Gastroesophageal sphincter (tissue), 4 donors: ENCODE measurements around the gene CINP. TPM values are rescaled to one million over a fixed set of nuclear protein-coding genes. Genes with fewer than 3 reads are reported as not detected.

ENCODE experiments used
- ATAC-seq: fragments of 150-250 bp; one replicate; pipeline ENCODE4 v1.9.1; 2016; ENCODE audit warnings: mild to moderate bottlenecking, moderate library complexity
- H3K27ac ChIP-seq, 4 donors: fragments of 200-600 bp; sonication (generic) in 3 of 4; 1 replicate in 3 of 4; 2 replicates in 1 of 4; pipeline ENCODE4 v1.5.1; 2016 to 2019
- H3K27me3 ChIP-seq: fragments of 200-600 bp; sonication (generic); one replicate; pipeline ENCODE4 v1.5.1; 2019
- H3K36me3 ChIP-seq, 2 donors: fragments of 200-600 bp; sonication (generic); one replicate each; pipeline ENCODE4 v1.5.1; 2019; ENCODE audit warnings: control low read depth in 1 of 2
- H3K4me1 ChIP-seq, 3 donors: fragments of 200-600 bp; sonication (generic); 1 replicate in 2 of 3; 2 replicates in 1 of 3; pipeline ENCODE4 v1.5.1; 2016 to 2019; ENCODE audit warnings: control low read depth in 2 of 3
- H3K4me3 ChIP-seq, 2 donors: fragments of 200-600 bp; sonication (generic); one replicate each; pipeline ENCODE4 v1.5.1; 2019; ENCODE audit warnings: mild to moderate bottlenecking in 1 of 2, moderate library complexity in 1 of 2
- H3K9me3 ChIP-seq, 3 donors: fragments of 200-600 bp; sonication (generic); one replicate each; pipeline ENCODE4 v1.5.1; 2017 to 2019; ENCODE audit warnings: control low read depth in 2 of 3
- EP300 ChIP-seq: sonication (generic); formaldehyde crosslinking; IDR thresholded peaks from one replicate; pipeline ENCODE4 v1.6.1; 2017; ENCODE audit warnings: antibody characterized with exemption, mild to moderate bottlenecking
- POLR2A ChIP-seq, 2 donors: fragments of 450-650 bp; IDR thresholded peaks; one replicate each; pipeline ENCODE4 v1.6.1; 2017; ENCODE audit warnings: antibody characterized with exemption in 2 of 2, mild to moderate bottlenecking in 2 of 2, moderate library complexity in 1 of 2
- POLR2AphosphoS5 ChIP-seq: sonication (generic); formaldehyde crosslinking; IDR thresholded peaks from one replicate; pipeline ENCODE4 v1.6.1; 2017; ENCODE audit warnings: antibody characterized with exemption
- WGBS, 2 donors: methylation state at CpG; one replicate each; pipeline ENCODE4 v1.1.5; 2018; ENCODE audit warnings: low coverage in 1 of 2; 5-methylcytosine and 5-hydroxymethylcytosine counted together
- total RNA-seq, 4 donors: library from RNA; depleted of rRNA; stranded (reverse); fragments of >200 nt; gene quantifications; one replicate each; pipeline ENCODE4 v1.1.0, GENCODE V29; 2016
- TF ChIP-seq, protein P1 (sequence below), 4 experiments: fragments of 200-600 bp in 2 of 4; fragments of 450-650 bp in 2 of 4; sonication (generic) in 1 of 4; IDR thresholded peaks; one replicate each; pipeline ENCODE4 v1.5.1; 2017 to 2019; ENCODE audit warnings: antibody characterized with exemption in 4 of 4, mild to moderate bottlenecking in 2 of 4, moderate library complexity in 2 of 4

The CINP gene
- total RNA-seq, 4 donors from 2014 or later: 26.3 to 52.1 (median 29.3) TPM

DNA sequence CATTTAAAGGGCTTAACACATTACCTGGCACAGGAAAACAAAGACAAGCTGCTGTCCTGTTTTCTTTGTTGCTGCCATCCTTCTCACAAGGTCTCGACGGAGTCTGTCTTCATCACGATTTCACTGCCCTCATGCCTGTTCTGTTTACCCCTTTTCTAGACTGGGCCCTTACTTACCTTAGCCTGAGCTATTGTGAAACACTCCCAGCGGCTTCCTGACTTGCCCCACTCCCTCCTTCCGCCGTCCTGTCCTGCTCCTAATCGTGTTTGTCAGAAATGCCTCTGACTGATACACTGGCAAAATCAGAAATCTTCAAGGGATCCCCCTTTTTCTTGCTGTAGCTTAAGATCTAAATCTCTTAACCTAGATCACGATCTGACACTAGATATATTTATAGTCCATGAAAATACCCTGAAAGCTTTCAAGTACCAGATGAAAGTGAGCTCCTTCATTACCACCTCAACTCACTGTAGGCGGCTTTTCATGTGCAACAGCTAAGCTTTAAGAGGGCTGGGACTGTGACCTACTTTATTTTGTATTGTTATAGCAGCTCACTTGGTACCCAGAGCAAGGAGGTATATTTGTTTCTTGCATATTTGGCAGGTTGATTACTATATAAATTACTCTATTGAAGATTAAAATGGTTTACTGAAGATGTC is 32.2 kb upstream of the CINP start:
- 76 to 81% methylated on average over 6 to 9 of the region's 9 CpGs for WGBS, 2 donors
- Histone ChIP-seq H3K36me3 (peaks cover 0 to 22% of the 10 kb centered on the region in 2 donors), H3K27me3 (no peaks in the 10 kb centered on the region), H3K4me3 (no peak overlapping the region), H3K4me1 (peaks cover 0 to 26% (median 3%) of the 10 kb centered on the region in 3 donors), H3K27ac (no peak overlapping the region), H3K9me3 (no peaks in the 10 kb centered on the region)
- TF ChIP-seq POLR2A (IDR thresholded peaks at IDR 0.05) (no peak), EP300 (no peak), POLR2AphosphoS5 (no peak)
- TF ChIP-seq, protein P1, sequence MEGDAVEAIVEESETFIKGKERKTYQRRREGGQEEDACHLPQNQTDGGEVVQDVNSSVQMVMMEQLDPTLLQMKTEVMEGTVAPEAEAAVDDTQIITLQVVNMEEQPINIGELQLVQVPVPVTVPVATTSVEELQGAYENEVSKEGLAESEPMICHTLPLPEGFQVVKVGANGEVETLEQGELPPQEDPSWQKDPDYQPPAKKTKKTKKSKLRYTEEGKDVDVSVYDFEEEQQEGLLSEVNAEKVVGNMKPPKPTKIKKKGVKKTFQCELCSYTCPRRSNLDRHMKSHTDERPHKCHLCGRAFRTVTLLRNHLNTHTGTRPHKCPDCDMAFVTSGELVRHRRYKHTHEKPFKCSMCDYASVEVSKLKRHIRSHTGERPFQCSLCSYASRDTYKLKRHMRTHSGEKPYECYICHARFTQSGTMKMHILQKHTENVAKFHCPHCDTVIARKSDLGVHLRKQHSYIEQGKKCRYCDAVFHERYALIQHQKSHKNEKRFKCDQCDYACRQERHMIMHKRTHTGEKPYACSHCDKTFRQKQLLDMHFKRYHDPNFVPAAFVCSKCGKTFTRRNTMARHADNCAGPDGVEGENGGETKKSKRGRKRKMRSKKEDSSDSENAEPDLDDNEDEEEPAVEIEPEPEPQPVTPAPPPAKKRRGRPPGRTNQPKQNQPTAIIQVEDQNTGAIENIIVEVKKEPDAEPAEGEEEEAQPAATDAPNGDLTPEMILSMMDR (IDR thresholded peaks at IDR 0.05): no peak
- no peak for ATAC-seq

DNA sequence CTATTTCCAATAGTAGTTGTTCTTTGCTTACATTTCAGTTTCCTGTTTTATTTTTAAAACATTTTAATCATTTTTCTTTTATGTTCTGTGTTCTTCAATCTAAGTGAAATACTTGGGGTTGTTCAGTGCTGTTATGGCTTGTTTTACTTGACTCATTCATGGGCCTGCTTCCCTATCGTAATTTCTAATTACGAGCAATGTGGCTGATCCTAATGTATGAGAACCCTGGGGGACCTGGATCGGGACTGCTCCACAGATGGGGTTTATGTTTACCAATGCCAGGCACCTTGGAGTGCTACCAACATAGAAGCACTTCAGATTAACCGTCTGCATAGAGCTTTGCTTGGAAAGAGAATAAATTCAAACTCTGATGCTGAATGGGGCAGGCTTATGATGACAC is 29.8 kb upstream of the CINP start:
- H3K27ac ChIP-seq: peak overlapping the region in 1 of 4 donors; percentile 8
- H3K4me3 ChIP-seq: no peak overlapping the region
- WGBS, 2 donors: 40 to 43% methylated on average over 1 to 4 of the region's 4 CpGs
- no peaks in the 10 kb centered on the region for H3K27me3 ChIP-seq
- TF ChIP-seq, protein P1 (IDR thresholded peaks at IDR 0.05): no peak
- no peak for TF ChIP-seq POLR2A (IDR thresholded peaks at IDR 0.05)
- TF ChIP-seq EP300: no peak
- TF ChIP-seq POLR2AphosphoS5: no peak
- H3K4me1 ChIP-seq: peaks cover 0 to 34% (median 3%) of the 10 kb centered on the region in 3 donors
- H3K36me3 ChIP-seq: peaks cover 0 to 22% of the 10 kb centered on the region in 2 donors
- H3K9me3 ChIP-seq: no peaks in the 10 kb centered on the region
- no peak for ATAC-seq

GRCh38 chr14:102390064-102390855 is 27.6 kb upstream of the CINP start:
- peaks cover 0 to 18% of the 10 kb centered on the region in 2 donors for H3K36me3 ChIP-seq
- 46 to 56% methylated on average over 2 of the region's 2 CpGs for WGBS, 2 donors
- no peak overlapping the region for H3K4me3 ChIP-seq
- ATAC-seq: no peak
- peak overlapping the region; percentile 34 to 72 (median 57) for H3K27ac ChIP-seq
- no peaks in the 10 kb centered on the region for H3K9me3 ChIP-seq
- H3K4me1 ChIP-seq: peaks cover 0 to 34% (median 3%) of the 10 kb centered on the region in 3 donors
- H3K27me3 ChIP-seq: no peaks in the 10 kb centered on the region
- TF ChIP-seq POLR2AphosphoS5: no peak
- TF ChIP-seq POLR2A (IDR thresholded peaks at IDR 0.05): no peak
- TF ChIP-seq, protein P1 (IDR thresholded peaks at IDR 0.05): no peak
- TF ChIP-seq EP300: no peak

DNA sequence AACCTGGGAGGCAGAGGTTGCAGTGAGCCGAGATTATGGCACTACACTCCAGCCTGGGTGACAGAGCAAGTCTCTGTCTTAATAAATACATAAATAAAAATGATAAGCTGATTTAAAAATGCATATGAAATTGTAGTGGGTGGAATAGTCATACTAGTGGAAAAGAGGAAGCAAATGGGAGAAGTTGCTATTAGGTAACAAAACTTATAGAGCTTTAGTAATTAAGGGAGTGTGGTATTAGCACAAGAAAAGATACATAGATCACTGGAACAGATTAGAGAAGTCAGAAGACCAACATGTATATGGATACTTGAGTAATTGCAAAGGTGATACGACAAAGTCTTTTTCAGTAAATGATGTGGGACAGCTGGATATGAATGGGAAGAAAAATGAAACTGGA is 26.6 kb upstream of the CINP start:
- Histone ChIP-seq H3K4me3 (no peak overlapping the region), H3K9me3 (no peaks in the 10 kb centered on the region), H3K4me1 (peaks cover 0 to 34% (median 3%) of the 10 kb centered on the region in 3 donors), H3K27ac (peak overlapping the region in 3 of 4 donors; percentile 54 to 72 (median 60)), H3K36me3 (peaks cover 0 to 17% of the 10 kb centered on the region in 2 donors), H3K27me3 (no peaks in the 10 kb centered on the region)
- TF ChIP-seq, protein P1 (IDR thresholded peaks at IDR 0.05): no peak
- no peak for TF ChIP-seq POLR2AphosphoS5
- TF ChIP-seq EP300: no peak
- no peak for TF ChIP-seq POLR2A (IDR thresholded peaks at IDR 0.05)
- 83 to 84% methylated on average over 2 of the region's 2 CpGs for WGBS, 2 donors
- ATAC-seq: no peak
